ENCODE results near the gene ADD2.

DNA sequence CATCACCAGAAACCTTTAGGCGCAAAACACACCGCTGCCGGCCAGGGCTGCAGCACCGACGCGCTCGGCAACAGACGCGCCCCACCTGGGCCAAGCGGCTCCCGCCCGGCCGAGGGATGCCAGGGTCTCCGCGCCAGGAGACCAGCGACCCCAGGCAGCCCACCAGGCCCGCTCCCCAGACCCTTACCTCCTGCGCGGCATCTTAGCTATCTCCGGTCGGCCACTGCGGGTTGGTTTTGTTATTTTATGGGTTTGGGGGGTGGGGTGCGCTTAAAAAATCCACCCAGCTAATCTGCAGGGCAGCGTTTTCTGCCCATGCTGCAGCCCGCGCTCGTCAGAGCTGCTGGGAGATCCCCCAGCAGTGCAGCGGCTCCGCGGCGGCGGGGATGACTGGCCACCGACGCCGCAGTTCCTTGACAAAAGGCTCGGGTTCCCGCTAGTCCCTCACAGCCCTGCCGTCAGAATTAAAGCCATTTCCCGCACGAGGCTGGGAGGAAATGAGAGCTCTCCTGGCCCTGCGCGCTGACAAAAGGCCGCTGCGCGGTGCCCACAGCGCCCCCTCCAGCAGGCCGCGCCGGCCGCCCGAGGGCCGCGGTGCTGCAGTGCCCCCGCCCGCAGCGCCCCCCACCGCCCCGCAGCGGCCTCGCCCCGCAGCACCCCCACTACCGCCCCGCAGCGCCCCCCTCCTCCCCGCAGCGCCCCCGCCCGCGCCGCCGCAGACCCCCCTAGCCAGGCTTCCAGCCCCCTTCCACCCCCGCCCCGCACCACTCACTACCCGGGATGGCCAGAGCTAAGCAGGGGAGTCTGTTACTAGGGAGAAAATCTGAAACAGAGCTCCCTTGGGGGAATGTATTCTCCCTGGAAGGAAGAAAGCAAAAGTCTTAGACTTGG, at the start of gene ADD2:
- no peak for TF ChIP-seq RARB (CRISPR knock-in tag; IDR thresholded peaks at IDR 0.05)
- no peak for TF ChIP-seq ZFP3 (CRISPR knock-in tag; IDR thresholded peaks at IDR 0.05)
- TF ChIP-seq ESRRG (CRISPR knock-in tag; IDR thresholded peaks at IDR 0.05): no peak
- TF ChIP-seq ZFP30 (CRISPR knock-in tag; IDR thresholded peaks at IDR 0.05): no peak
- TF ChIP-seq ARNTL (CRISPR knock-in tag; IDR thresholded peaks at IDR 0.05; ENCODE audit: borderline replicate concordance, low read depth): no peak
- no peak for TF ChIP-seq ISL1 (CRISPR knock-in tag; IDR thresholded peaks at IDR 0.05)
- TF ChIP-seq, protein P1, sequence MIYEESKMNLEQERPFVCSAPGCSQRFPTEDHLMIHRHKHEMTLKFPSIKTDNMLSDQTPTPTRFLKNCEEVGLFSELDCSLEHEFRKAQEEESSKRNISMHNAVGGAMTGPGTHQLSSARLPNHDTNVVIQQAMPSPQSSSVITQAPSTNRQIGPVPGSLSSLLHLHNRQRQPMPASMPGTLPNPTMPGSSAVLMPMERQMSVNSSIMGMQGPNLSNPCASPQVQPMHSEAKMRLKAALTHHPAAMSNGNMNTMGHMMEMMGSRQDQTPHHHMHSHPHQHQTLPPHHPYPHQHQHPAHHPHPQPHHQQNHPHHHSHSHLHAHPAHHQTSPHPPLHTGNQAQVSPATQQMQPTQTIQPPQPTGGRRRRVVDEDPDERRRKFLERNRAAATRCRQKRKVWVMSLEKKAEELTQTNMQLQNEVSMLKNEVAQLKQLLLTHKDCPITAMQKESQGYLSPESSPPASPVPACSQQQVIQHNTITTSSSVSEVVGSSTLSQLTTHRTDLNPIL (CRISPR knock-in tag; IDR thresholded peaks at IDR 0.05; ENCODE audit: low read depth): no peak

Data from SK-N-SH treated with all-trans-retinoic acid at 6 μM for 48 hours (cell line).